Measurements from ENCODE around the gene TM4SF4.

GRCh38 chr3:149536429-149536828 lies 61.9 kb downstream of the TM4SF4 start:
- TF ChIP-seq CTCF (IDR thresholded peaks at IDR 0.05; ENCODE audit: insufficient read depth, low read length, poor library complexity, severe bottlenecking) (no peak), EZH2phosphoT487 (conservative IDR thresholded peaks at IDR 0.05; ENCODE audit: low read length) (no peak)

Measured in SU-DHL-6 (cell line).